Measurements from ENCODE around the gene BRINP1.

Gene BRINP1

GRCh38 chr9:119166096-119166495 is 203.1 kb downstream of the BRINP1 start:
- no peak overlapping the region for H3K4me3 ChIP-seq (ENCODE audit: extremely low read depth, insufficient read depth, low read length, poor library complexity, severe bottlenecking)

GRCh38 chr9:119165131-119165530 is 204.1 kb downstream of the BRINP1 start:
- Histone ChIP-seq H3K9me3 (ENCODE audit: control insufficient read depth, low read length) (no peaks in the 10 kb centered on the region), H3K4me1 (ENCODE audit: control insufficient read depth, insufficient read depth, low read length, poor library complexity, severe bottlenecking) (no peaks in the 10 kb centered on the region), H3K36me3 (ENCODE audit: control insufficient read depth, insufficient read depth, low read length) (no peaks in the 10 kb centered on the region), H3K4me3 (ENCODE audit: extremely low read depth, insufficient read depth, low read length, poor library complexity, severe bottlenecking) (no peak overlapping the region), H3K27ac (ENCODE audit: low read depth, low read length, severe bottlenecking) (no peak overlapping the region)
- WGBS, 2 experiments (ENCODE audit: insufficient coverage in 2 of 2): 78% methylated on average over 1 of the region's 1 CpG; no CpG with 5 or more reads in 1 of the 2 experiments

More at GRCh38 chr9:119166096-119166495, 203.1 kb downstream of the BRINP1 start:
- no peaks in the 10 kb centered on the region for H3K36me3 ChIP-seq (ENCODE audit: control insufficient read depth, insufficient read depth, low read length)
- no peaks in the 10 kb centered on the region for H3K4me1 ChIP-seq (ENCODE audit: control insufficient read depth, insufficient read depth, low read length, poor library complexity, severe bottlenecking)
- H3K9me3 ChIP-seq (ENCODE audit: control insufficient read depth, low read length): no peaks in the 10 kb centered on the region
- H3K27ac ChIP-seq (ENCODE audit: low read depth, low read length, severe bottlenecking): no peak overlapping the region

- Histone ChIP-seq H3K27ac (ENCODE audit: low read depth, low read length, severe bottlenecking) (no peak overlapping the region), H3K4me3 (ENCODE audit: extremely low read depth, insufficient read depth, low read length, poor library complexity, severe bottlenecking) (no peak overlapping the region), H3K9me3 (ENCODE audit: control insufficient read depth, low read length) (no peaks in the 10 kb centered on the region), H3K36me3 (ENCODE audit: control insufficient read depth, insufficient read depth, low read length) (no peaks in the 10 kb centered on the region), H3K4me1 (ENCODE audit: control insufficient read depth, insufficient read depth, low read length, poor library complexity, severe bottlenecking) (no peaks in the 10 kb centered on the region)
Observed at GRCh38 chr9:119164716-119165115, 204.5 kb downstream of the BRINP1 start.

- no peak overlapping the region for H3K27ac ChIP-seq (ENCODE audit: low read depth, low read length, severe bottlenecking)
- no peaks in the 10 kb centered on the region for H3K36me3 ChIP-seq (ENCODE audit: control insufficient read depth, insufficient read depth, low read length)
- no peaks in the 10 kb centered on the region for H3K4me1 ChIP-seq (ENCODE audit: control insufficient read depth, insufficient read depth, low read length, poor library complexity, severe bottlenecking)
- H3K9me3 ChIP-seq (ENCODE audit: control insufficient read depth, low read length): no peaks in the 10 kb centered on the region
- H3K4me3 ChIP-seq (ENCODE audit: extremely low read depth, insufficient read depth, low read length, poor library complexity, severe bottlenecking): no peak overlapping the region
Observed at GRCh38 chr9:119160551-119160950, 208.7 kb downstream of the BRINP1 start.

GRCh38 chr9:119159386-119159785 is 209.8 kb downstream of the BRINP1 start:
- 100% methylated on average over 2 of the region's 2 CpGs; no CpG with 5 or more reads in 1 of the 2 experiments for WGBS, 2 experiments (ENCODE audit: insufficient coverage in 2 of 2)
- Histone ChIP-seq H3K27ac (ENCODE audit: low read depth, low read length, severe bottlenecking) (no peak overlapping the region), H3K4me3 (ENCODE audit: extremely low read depth, insufficient read depth, low read length, poor library complexity, severe bottlenecking) (no peak overlapping the region), H3K36me3 (ENCODE audit: control insufficient read depth, insufficient read depth, low read length) (no peaks in the 10 kb centered on the region), H3K9me3 (ENCODE audit: control insufficient read depth, low read length) (no peaks in the 10 kb centered on the region), H3K4me1 (ENCODE audit: control insufficient read depth, insufficient read depth, low read length, poor library complexity, severe bottlenecking) (no peaks in the 10 kb centered on the region)

- H3K27ac ChIP-seq (ENCODE audit: low read depth, low read length, severe bottlenecking): no peak overlapping the region
- H3K4me1 ChIP-seq (ENCODE audit: control insufficient read depth, insufficient read depth, low read length, poor library complexity, severe bottlenecking): no peaks in the 10 kb centered on the region
- no peaks in the 10 kb centered on the region for H3K36me3 ChIP-seq (ENCODE audit: control insufficient read depth, insufficient read depth, low read length)
- 74 to 86% methylated on average over 2 of the region's 2 CpGs for WGBS, 2 experiments (ENCODE audit: insufficient coverage in 2 of 2)
- no peaks in the 10 kb centered on the region for H3K9me3 ChIP-seq (ENCODE audit: control insufficient read depth, low read length)
- no peak overlapping the region for H3K4me3 ChIP-seq (ENCODE audit: extremely low read depth, insufficient read depth, low read length, poor library complexity, severe bottlenecking)
Observed at GRCh38 chr9:119157196-119157595, 212.0 kb downstream of the BRINP1 start.

GRCh38 chr9:119156354-119156753 is 212.9 kb downstream of the BRINP1 start:
- H3K27ac ChIP-seq (ENCODE audit: low read depth, low read length, severe bottlenecking): no peak overlapping the region
- H3K4me3 ChIP-seq (ENCODE audit: extremely low read depth, insufficient read depth, low read length, poor library complexity, severe bottlenecking): no peak overlapping the region
- H3K9me3 ChIP-seq (ENCODE audit: control insufficient read depth, low read length): no peaks in the 10 kb centered on the region
- no peaks in the 10 kb centered on the region for H3K36me3 ChIP-seq (ENCODE audit: control insufficient read depth, insufficient read depth, low read length)
- H3K4me1 ChIP-seq (ENCODE audit: control insufficient read depth, insufficient read depth, low read length, poor library complexity, severe bottlenecking): no peaks in the 10 kb centered on the region
- 77 to 96% methylated on average over 2 to 3 of the region's 3 CpGs for WGBS, 2 experiments (ENCODE audit: insufficient coverage in 2 of 2)

- H3K4me3 ChIP-seq (ENCODE audit: extremely low read depth, insufficient read depth, low read length, poor library complexity, severe bottlenecking): no peak overlapping the region
- 68 to 85% methylated on average over 1 to 2 of the region's 2 CpGs for WGBS, 2 experiments (ENCODE audit: insufficient coverage in 2 of 2)
- no peak overlapping the region for H3K27ac ChIP-seq (ENCODE audit: low read depth, low read length, severe bottlenecking)
- no peaks in the 10 kb centered on the region for H3K36me3 ChIP-seq (ENCODE audit: control insufficient read depth, insufficient read depth, low read length)
- no peaks in the 10 kb centered on the region for H3K9me3 ChIP-seq (ENCODE audit: control insufficient read depth, low read length)
- no peaks in the 10 kb centered on the region for H3K4me1 ChIP-seq (ENCODE audit: control insufficient read depth, insufficient read depth, low read length, poor library complexity, severe bottlenecking)
Observed at GRCh38 chr9:119154527-119154926, 214.7 kb downstream of the BRINP1 start.

GRCh38 chr9:119153402-119153801 is 215.8 kb downstream of the BRINP1 start:
- 93 to 100% methylated on average over 2 of the region's 2 CpGs for WGBS, 2 experiments (ENCODE audit: insufficient coverage in 2 of 2)
- Histone ChIP-seq H3K27ac (ENCODE audit: low read depth, low read length, severe bottlenecking) (no peak overlapping the region), H3K36me3 (ENCODE audit: control insufficient read depth, insufficient read depth, low read length) (no peaks in the 10 kb centered on the region), H3K4me3 (ENCODE audit: extremely low read depth, insufficient read depth, low read length, poor library complexity, severe bottlenecking) (no peak overlapping the region), H3K4me1 (ENCODE audit: control insufficient read depth, insufficient read depth, low read length, poor library complexity, severe bottlenecking) (no peaks in the 10 kb centered on the region), H3K9me3 (ENCODE audit: control insufficient read depth, low read length) (no peaks in the 10 kb centered on the region)

GRCh38 chr9:119148855-119149254 is 220.4 kb downstream of the BRINP1 start:
- Histone ChIP-seq H3K36me3 (ENCODE audit: control insufficient read depth, insufficient read depth, low read length) (no peaks in the 10 kb centered on the region), H3K9me3 (ENCODE audit: control insufficient read depth, low read length) (no peaks in the 10 kb centered on the region), H3K27ac (ENCODE audit: low read depth, low read length, severe bottlenecking) (no peak overlapping the region), H3K4me1 (ENCODE audit: control insufficient read depth, insufficient read depth, low read length, poor library complexity, severe bottlenecking) (no peaks in the 10 kb centered on the region), H3K4me3 (ENCODE audit: extremely low read depth, insufficient read depth, low read length, poor library complexity, severe bottlenecking) (no peak overlapping the region)
- WGBS, 2 experiments (ENCODE audit: insufficient coverage in 2 of 2): 75% methylated on average over 2 of the region's 4 CpGs; no CpG with 5 or more reads in 1 of the 2 experiments

GRCh38 chr9:119137479-119137878 is 231.8 kb downstream of the BRINP1 start:
- 92% methylated on average over 2 of the region's 2 CpGs; no CpG with 5 or more reads in 1 of the 2 experiments for WGBS, 2 experiments (ENCODE audit: insufficient coverage in 2 of 2)
- Histone ChIP-seq H3K4me3 (ENCODE audit: extremely low read depth, insufficient read depth, low read length, poor library complexity, severe bottlenecking) (no peak overlapping the region), H3K27ac (ENCODE audit: low read depth, low read length, severe bottlenecking) (no peak overlapping the region), H3K36me3 (ENCODE audit: control insufficient read depth, insufficient read depth, low read length) (no peaks in the 10 kb centered on the region), H3K4me1 (ENCODE audit: control insufficient read depth, insufficient read depth, low read length, poor library complexity, severe bottlenecking) (no peaks in the 10 kb centered on the region), H3K9me3 (ENCODE audit: control insufficient read depth, low read length) (no peaks in the 10 kb centered on the region)

- no CpG with 5 or more reads among the region's 2 CpGs for WGBS, 2 experiments (ENCODE audit: insufficient coverage in 2 of 2)
- Histone ChIP-seq H3K4me3 (ENCODE audit: extremely low read depth, insufficient read depth, low read length, poor library complexity, severe bottlenecking) (no peak overlapping the region), H3K27ac (ENCODE audit: low read depth, low read length, severe bottlenecking) (no peak overlapping the region), H3K4me1 (ENCODE audit: control insufficient read depth, insufficient read depth, low read length, poor library complexity, severe bottlenecking) (no peaks in the 10 kb centered on the region), H3K9me3 (ENCODE audit: control insufficient read depth, low read length) (no peaks in the 10 kb centered on the region), H3K36me3 (ENCODE audit: control insufficient read depth, insufficient read depth, low read length) (no peaks in the 10 kb centered on the region)
Observed at GRCh38 chr9:119126040-119126439, 243.2 kb downstream of the BRINP1 start.
